Activated CD8-positive, alpha-beta memory T cell treated with anti-CD3 and anti-CD28 coated beads for 4 hours (primary cell): ENCODE measurements around the gene NOL4.

Experiments
- DNase-seq, 2 donors: peaks; one replicate each; pipeline ENCODE4 v3.0.0-alpha.2; 2020; ENCODE audit warnings: low read depth in 2 of 2

The NOL4 gene

GRCh38 chr18:34194239-34194638, 30.5 kb downstream of the NOL4 start:
- DNase-seq = no peak

GRCh38 chr18:34189656-34190435, 34.9 kb downstream of the NOL4 start:
- no peak for DNase-seq
